ENCODE measurements around the gene ACTRT2. TPM values are rescaled to one million over a fixed set of nuclear protein-coding genes. Genes with fewer than 3 reads are reported as not detected.

ACTRT2 gene
- total RNA-seq, 1 donor from 2014 or later: not detected

GRCh38 chr1:2982615-2983318 lies 38.5 kb upstream of the ACTRT2 start:
- Histone ChIP-seq H3K36me3 (no peaks in the 10 kb centered on the region), H3K27ac (peak overlapping the region in 1 of 2 donors; percentile 71), H3K4me3 (peak overlapping the region in 1 of 2 donors; percentile 47), H3K4me1 (peaks cover 16 to 47% of the 10 kb centered on the region in 2 donors), H3K9me3 (no peaks in the 10 kb centered on the region), H3K27me3 (no peaks in the 10 kb centered on the region)
- TF ChIP-seq CTCF (IDR thresholded peaks at IDR 0.05): no peak
- DNase-seq (ENCODE audit: low spot score in 2 of 2): peak in 1 of 2 donors; percentile 76
- intact Hi-C loops (cut with DNase I): loop anchor here (5.0 kb wide), 1 partner anchor 55 kb away; no protein-coding TSS in a partner anchor

- intact Hi-C loops (cut with DNase I): loop anchor here (5.0 kb wide), 1 partner anchor 56 kb away; no protein-coding TSS in a partner anchor
- TF ChIP-seq CTCF (IDR thresholded peaks at IDR 0.05): no peak
- no peak for DNase-seq (ENCODE audit: low spot score in 2 of 2)
- peak overlapping the region in 1 of 2 donors; percentile 47 for H3K4me3 ChIP-seq
- H3K36me3 ChIP-seq: no peaks in the 10 kb centered on the region
- peak overlapping the region in 1 of 2 donors; percentile 71 for H3K27ac ChIP-seq
- H3K27me3 ChIP-seq: no peaks in the 10 kb centered on the region
- peaks cover 16 to 47% of the 10 kb centered on the region in 2 donors for H3K4me1 ChIP-seq
- H3K9me3 ChIP-seq: no peaks in the 10 kb centered on the region
These were observed 38.0 kb upstream of the ACTRT2 start for GRCh38 chr1:2983319-2983705.

GRCh38 chr1:2983706-2984398 lies 37.4 kb upstream of the ACTRT2 start:
- peak overlapping the region in 1 of 2 donors; percentile 71 for H3K27ac ChIP-seq
- intact Hi-C loops (cut with DNase I): loop anchor here (5.0 kb wide), 1 partner anchor 57 kb away; no protein-coding TSS in a partner anchor
- TF ChIP-seq CTCF (IDR thresholded peaks at IDR 0.05): no peak
- no peaks in the 10 kb centered on the region for H3K36me3 ChIP-seq
- peaks cover 16 to 47% of the 10 kb centered on the region in 2 donors for H3K4me1 ChIP-seq
- no peaks in the 10 kb centered on the region for H3K9me3 ChIP-seq
- DNase-seq (ENCODE audit: low spot score in 2 of 2): peak in 1 of 2 donors; percentile 47
- H3K4me3 ChIP-seq: peak overlapping the region in 1 of 2 donors; percentile 47
- no peaks in the 10 kb centered on the region for H3K27me3 ChIP-seq

GRCh38 chr1:2984399-2985061 lies 36.7 kb upstream of the ACTRT2 start:
- peaks cover 16 to 42% of the 10 kb centered on the region in 2 donors for H3K4me1 ChIP-seq

More at GRCh38 chr1:2984399-2985061, 36.7 kb upstream of the ACTRT2 start:
- TF ChIP-seq CTCF (IDR thresholded peaks at IDR 0.05): no peak
- peak in 1 of 2 donors; percentile 51 for DNase-seq (ENCODE audit: low spot score in 2 of 2)
- Histone ChIP-seq H3K4me3 (no peak overlapping the region), H3K9me3 (no peaks in the 10 kb centered on the region), H3K36me3 (no peaks in the 10 kb centered on the region), H3K27me3 (no peaks in the 10 kb centered on the region), H3K27ac (no peak overlapping the region)
- intact Hi-C loops (cut with DNase I): loop anchor here (5.0 kb wide), 1 partner anchor 57 kb away; no protein-coding TSS in a partner anchor

Data from ascending aorta (tissue), 2 donors.